Measurements from ENCODE around the gene EXOSC7. TPM values are rescaled to one million over a fixed set of nuclear protein-coding genes. Genes with fewer than 3 reads are reported as not detected.
"Not testable (repeated sequence)": the region's sequence is repeated elsewhere in the genome, so short reads cannot be mapped to it uniquely, and the experiment has no call there.

The EXOSC7 gene
- total RNA-seq, 5 donors from 2014 or later (not counting 1 experiment from before 2014, with no cell fraction given): 27.7 to 44.3 (median 42.0) TPM

DNA sequence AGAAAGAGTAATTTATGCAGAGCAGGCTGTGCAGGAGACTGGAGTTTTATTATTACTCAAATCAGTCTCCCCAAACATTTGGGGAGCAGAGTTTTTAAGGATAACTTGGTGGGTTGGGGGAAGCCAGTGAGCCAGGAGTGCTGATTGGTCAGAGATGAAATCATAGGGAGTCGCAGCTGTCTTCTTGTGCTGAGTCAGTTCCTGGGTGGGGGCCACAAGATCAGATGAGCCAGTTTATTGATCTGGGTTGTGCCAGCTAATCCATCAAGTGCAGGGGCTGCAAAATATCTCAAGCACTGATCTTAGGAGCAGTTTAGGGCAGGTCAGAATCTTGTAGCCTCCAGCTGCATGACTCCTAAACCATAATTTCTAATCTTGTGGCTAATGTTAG is 77.8 kb downstream of the EXOSC7 start:
- H3K9me3 ChIP-seq; H3K4me3 Mint-ChIP-seq; H3K27ac ChIP-seq (ENCODE audit: low read length); H3K4me1 Mint-ChIP-seq; H3K36me3 ChIP-seq (ENCODE audit: control insufficient read depth in 2 of 2, extremely low read depth in 1 of 2, insufficient read depth in 1 of 2, low read length in 1 of 2); H3K27me3 ChIP-seq (replicated peaks in 1 of 2; ENCODE audit: control insufficient read depth in 2 of 2, extremely low read depth in 1 of 2, insufficient read depth in 2 of 2, low read length in 1 of 2); H3K4me1 ChIP-seq (ENCODE audit: control insufficient read depth in 1 of 2, extremely low read depth in 1 of 2, insufficient read depth in 2 of 2, low read length in 2 of 2); H3K27ac Mint-ChIP-seq; CTCF ChIA-PET; H3K36me3 Mint-ChIP-seq; H3K9me3 Mint-ChIP-seq; ATAC-seq (replicated peaks in 1 of 4); H3K4me3 ChIP-seq (ENCODE audit: control insufficient read depth in 1 of 2, extremely low read depth in 1 of 2, low read length in 1 of 2); POLR2A ChIA-PET; DNase-seq: not testable (repeated sequence)
- peaks cover 17 to 18% of the 10 kb centered on the region in 2 donors for H3K27me3 Mint-ChIP-seq
- WGBS (ENCODE audit: insufficient coverage): no CpG with 5 or more reads among the region's 1 CpG

DNA sequence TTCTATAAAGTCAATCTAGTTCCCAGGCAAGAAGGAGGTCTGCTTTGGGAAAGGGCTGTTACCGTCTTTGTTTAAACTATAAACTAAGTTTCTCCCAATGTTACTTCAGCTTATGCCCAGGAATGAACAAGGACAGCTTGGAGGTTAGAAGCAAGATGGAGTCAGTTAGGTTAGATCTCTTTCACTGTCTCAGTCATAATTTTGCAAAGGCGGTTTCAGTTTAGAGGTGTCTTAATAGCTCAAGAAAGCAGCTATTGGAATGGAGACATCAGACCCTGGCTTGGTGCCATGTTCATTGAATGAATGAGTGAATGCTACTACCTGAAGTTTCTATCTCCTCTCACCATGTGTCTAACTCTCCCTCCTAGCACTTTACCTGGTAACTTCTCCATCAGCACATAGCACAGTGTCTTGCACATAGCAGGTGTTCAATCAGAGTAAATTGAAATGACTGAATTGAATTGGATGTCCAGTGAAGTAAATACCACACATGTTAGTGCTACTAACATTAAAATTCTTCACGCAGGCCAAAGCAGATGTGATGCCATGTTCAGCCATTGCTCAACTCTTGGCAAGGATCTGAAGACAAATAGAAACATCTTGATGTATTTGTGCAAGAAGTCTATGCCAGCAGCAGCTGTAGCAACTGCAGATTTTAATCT is 78.3 kb downstream of the EXOSC7 start:
- H3K27me3 Mint-ChIP-seq: peaks cover 14 to 17% of the 10 kb centered on the region in 2 donors
- H3K27ac Mint-ChIP-seq: no peak overlapping the region
- DNase-seq (no peak), ATAC-seq (replicated peaks in 1 of 4) (no peak)
- Histone ChIP-seq H3K27me3 (replicated peaks in 1 of 2; ENCODE audit: control insufficient read depth in 2 of 2, extremely low read depth in 1 of 2, insufficient read depth in 2 of 2, low read length in 1 of 2) (peaks cover 0 to 10% of the 10 kb centered on the region in 2 experiments), H3K9me3 (no peaks in the 10 kb centered on the region), H3K4me3 (ENCODE audit: control insufficient read depth in 1 of 2, extremely low read depth in 1 of 2, low read length in 1 of 2) (no peak overlapping the region), H3K27ac (ENCODE audit: low read length) (no peak overlapping the region), H3K36me3 (ENCODE audit: control insufficient read depth in 2 of 2, extremely low read depth in 1 of 2, insufficient read depth in 1 of 2, low read length in 1 of 2) (no peaks in the 10 kb centered on the region), H3K4me1 (ENCODE audit: control insufficient read depth in 1 of 2, extremely low read depth in 1 of 2, insufficient read depth in 2 of 2, low read length in 2 of 2) (no peaks in the 10 kb centered on the region)
- POLR2A ChIA-PET: no interaction called here
- H3K36me3 Mint-ChIP-seq: no peaks in the 10 kb centered on the region
- WGBS (ENCODE audit: insufficient coverage): no CpG with 5 or more reads among the region's 3 CpGs
- peaks cover 4 to 9% (median 6%) of the 10 kb centered on the region in 3 donors for H3K4me1 Mint-ChIP-seq
- no peak overlapping the region for H3K4me3 Mint-ChIP-seq
- CTCF ChIA-PET: no interaction called here
- no peaks in the 10 kb centered on the region for H3K9me3 Mint-ChIP-seq

DNA sequence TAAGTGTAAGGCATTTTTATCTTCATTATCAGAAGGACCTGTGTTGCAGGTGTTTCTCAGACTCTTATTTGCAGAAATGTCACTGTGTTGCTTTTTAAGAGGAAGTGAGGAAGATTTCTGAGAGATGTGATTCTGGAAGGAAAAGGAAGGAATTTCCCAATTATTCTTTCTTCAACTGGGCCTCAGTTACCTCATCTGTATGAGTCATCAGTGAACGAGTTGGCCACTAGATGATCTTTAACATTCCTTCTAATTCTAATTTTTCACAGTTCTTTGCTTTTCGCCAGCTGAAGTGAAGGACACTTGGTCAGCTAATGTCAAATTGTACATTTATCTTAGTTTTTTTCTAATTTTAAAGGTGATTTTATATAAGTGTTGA is 79.0 kb downstream of the EXOSC7 start:
- ATAC-seq (replicated peaks in 1 of 4): no peak
- Mint-ChIP-seq H3K27me3 (peaks cover 8 to 11% of the 10 kb centered on the region in 2 donors), H3K4me1 (peaks cover 4 to 9% (median 6%) of the 10 kb centered on the region in 3 donors), H3K9me3 (no peaks in the 10 kb centered on the region), H3K27ac (no peak overlapping the region), H3K36me3 (no peaks in the 10 kb centered on the region), H3K4me3 (no peak overlapping the region)
- Histone ChIP-seq H3K4me1 (ENCODE audit: control insufficient read depth in 1 of 2, extremely low read depth in 1 of 2, insufficient read depth in 2 of 2, low read length in 2 of 2) (no peaks in the 10 kb centered on the region), H3K36me3 (ENCODE audit: control insufficient read depth in 2 of 2, extremely low read depth in 1 of 2, insufficient read depth in 1 of 2, low read length in 1 of 2) (no peaks in the 10 kb centered on the region), H3K27ac (ENCODE audit: low read length) (no peak overlapping the region), H3K27me3 (replicated peaks in 1 of 2; ENCODE audit: control insufficient read depth in 2 of 2, extremely low read depth in 1 of 2, insufficient read depth in 2 of 2, low read length in 1 of 2) (peaks cover 0 to 10% of the 10 kb centered on the region in 2 experiments), H3K4me3 (ENCODE audit: control insufficient read depth in 1 of 2, extremely low read depth in 1 of 2, low read length in 1 of 2) (no peak overlapping the region), H3K9me3 (no peaks in the 10 kb centered on the region)
- no CpG with 5 or more reads among the region's 2 CpGs for WGBS (ENCODE audit: insufficient coverage)
- ChIA-PET CTCF (interaction anchor here in 1 of 2 donors (1.1 kb wide), 1 partner anchor 14 kb away, joined by 3 read pairs; no protein-coding TSS in a partner anchor), POLR2A (no interaction called here)
- no peak for DNase-seq

DNA sequence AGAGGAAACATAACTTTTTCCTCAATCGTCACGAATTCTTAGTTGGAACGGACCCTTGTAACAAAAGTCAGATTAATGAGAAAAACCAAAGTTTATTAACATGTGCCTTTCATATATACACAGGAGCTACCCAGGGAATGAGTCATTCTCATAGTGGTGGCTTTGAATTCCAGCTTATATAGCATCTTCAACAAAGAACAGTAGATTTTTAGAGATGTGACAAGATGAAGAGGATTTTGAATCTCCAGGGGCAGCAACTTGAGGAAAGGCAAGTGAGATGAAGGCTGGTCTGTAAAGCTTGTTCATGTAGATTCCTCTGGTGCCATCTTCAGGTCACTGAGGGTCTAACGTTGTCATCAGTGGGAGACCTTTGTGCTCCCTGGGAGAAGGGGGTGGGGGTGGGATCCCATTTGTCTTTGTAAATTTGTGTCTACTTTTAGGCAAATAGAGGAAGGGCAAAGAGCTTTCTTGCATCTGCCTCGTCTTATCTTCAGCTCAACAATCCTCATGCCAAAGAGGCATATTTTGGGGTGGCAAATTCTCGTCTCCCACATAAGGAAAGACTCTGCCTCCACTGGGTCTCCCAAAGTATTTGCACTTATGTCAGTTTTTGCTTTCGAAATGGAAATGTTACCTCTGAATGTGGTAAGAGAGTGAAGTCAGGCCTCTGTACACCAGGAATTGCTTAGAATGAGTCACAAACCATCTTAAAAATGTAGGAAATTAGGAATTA is 79.5 kb downstream of the EXOSC7 start:
- Mint-ChIP-seq H3K27ac (no peak overlapping the region), H3K36me3 (no peaks in the 10 kb centered on the region), H3K4me3 (no peak overlapping the region), H3K9me3 (no peaks in the 10 kb centered on the region), H3K4me1 (peaks cover 4 to 9% (median 6%) of the 10 kb centered on the region in 3 donors), H3K27me3 (peaks cover 7 to 8% of the 10 kb centered on the region in 2 donors)
- Histone ChIP-seq H3K27ac (ENCODE audit: low read length) (no peak overlapping the region), H3K27me3 (replicated peaks in 1 of 2; ENCODE audit: control insufficient read depth in 2 of 2, extremely low read depth in 1 of 2, insufficient read depth in 2 of 2, low read length in 1 of 2) (peaks cover 0 to 10% of the 10 kb centered on the region in 2 experiments), H3K4me1 (ENCODE audit: control insufficient read depth in 1 of 2, extremely low read depth in 1 of 2, insufficient read depth in 2 of 2, low read length in 2 of 2) (no peaks in the 10 kb centered on the region), H3K4me3 (ENCODE audit: control insufficient read depth in 1 of 2, extremely low read depth in 1 of 2, low read length in 1 of 2) (no peak overlapping the region), H3K9me3 (no peaks in the 10 kb centered on the region), H3K36me3 (ENCODE audit: control insufficient read depth in 2 of 2, extremely low read depth in 1 of 2, insufficient read depth in 1 of 2, low read length in 1 of 2) (no peaks in the 10 kb centered on the region)
- ATAC-seq (replicated peaks in 1 of 4) (no peak), DNase-seq (peak in 1 of 35 experiments; percentile 30)
- ChIA-PET CTCF (interaction anchor here in 1 of 2 donors (1.1 kb wide), 1 partner anchor 14 kb away, joined by 3 read pairs; no protein-coding TSS in a partner anchor), POLR2A (no interaction called here)
- no CpG with 5 or more reads among the region's 7 CpGs for WGBS (ENCODE audit: insufficient coverage)

DNA sequence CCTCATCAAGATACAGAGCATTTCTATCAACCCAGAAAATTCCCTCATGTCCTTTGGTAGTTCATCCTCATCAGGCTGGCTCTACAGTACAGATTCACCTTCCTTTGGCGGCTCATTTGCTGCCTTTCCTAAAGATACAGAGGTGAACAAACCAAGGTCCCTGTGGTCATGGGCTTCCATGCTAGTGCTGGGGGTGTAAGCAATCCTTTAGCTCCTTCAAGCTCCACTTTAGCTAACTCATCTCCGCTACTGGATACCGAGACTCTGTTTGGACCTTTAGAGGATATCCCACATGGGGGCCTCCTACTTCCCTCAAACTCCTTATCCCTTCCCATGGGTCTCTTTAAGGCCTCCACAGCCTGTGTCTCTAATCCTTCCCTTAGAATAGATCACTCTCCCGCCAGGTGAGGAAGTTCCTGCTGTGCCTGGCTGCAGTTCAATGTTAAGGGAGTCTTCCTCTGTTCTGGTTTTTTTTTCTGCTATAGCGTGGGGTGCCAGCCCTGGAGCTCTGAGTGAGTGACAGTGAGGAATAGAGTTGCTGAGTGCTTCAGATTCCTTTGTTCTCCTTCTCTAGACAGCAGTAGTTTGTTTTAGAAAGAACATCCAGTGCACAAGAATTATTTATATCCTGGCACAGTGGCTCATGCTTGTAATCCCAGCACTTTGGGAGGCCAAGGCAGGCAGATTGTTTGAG is 80.7 kb downstream of the EXOSC7 start:
- ATAC-seq (replicated peaks in 1 of 4): no peak
- H3K27ac ChIP-seq (ENCODE audit: low read length): no peak overlapping the region

DNA sequence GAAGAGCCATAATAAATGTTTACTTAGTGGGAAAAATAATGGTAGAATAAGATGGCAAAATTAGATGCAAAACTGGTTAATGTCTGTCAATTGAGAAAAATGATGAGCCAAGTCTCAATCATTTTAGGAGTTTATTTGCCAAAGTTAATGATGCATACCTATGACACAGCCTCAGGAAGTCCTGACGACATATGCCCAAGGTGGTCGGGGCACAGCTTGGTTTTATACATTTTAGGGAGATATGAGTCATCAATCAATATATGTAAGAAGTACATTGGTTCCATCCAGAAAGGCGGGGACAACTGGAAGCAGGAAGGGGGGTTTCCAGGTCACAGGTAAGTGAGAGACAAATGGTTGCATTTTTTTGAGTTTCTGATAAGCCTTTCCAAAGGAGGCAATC is 81.5 kb downstream of the EXOSC7 start:
- no peak for DNase-seq
- Histone ChIP-seq H3K4me1 (ENCODE audit: control insufficient read depth in 1 of 2, extremely low read depth in 1 of 2, insufficient read depth in 2 of 2, low read length in 2 of 2) (no peaks in the 10 kb centered on the region), H3K4me3 (ENCODE audit: control insufficient read depth in 1 of 2, extremely low read depth in 1 of 2, low read length in 1 of 2) (no peak overlapping the region), H3K27me3 (replicated peaks in 1 of 2; ENCODE audit: control insufficient read depth in 2 of 2, extremely low read depth in 1 of 2, insufficient read depth in 2 of 2, low read length in 1 of 2) (peaks cover 0 to 2% of the 10 kb centered on the region in 2 experiments), H3K36me3 (ENCODE audit: control insufficient read depth in 2 of 2, extremely low read depth in 1 of 2, insufficient read depth in 1 of 2, low read length in 1 of 2) (no peaks in the 10 kb centered on the region), H3K9me3 (no peaks in the 10 kb centered on the region), H3K27ac (ENCODE audit: low read length) (no peak overlapping the region)
- Mint-ChIP-seq H3K4me3 (no peak overlapping the region), H3K27me3 (peaks cover 6 to 7% of the 10 kb centered on the region in 2 donors), H3K4me1 (peaks cover 4 to 9% (median 6%) of the 10 kb centered on the region in 3 donors), H3K9me3 (no peaks in the 10 kb centered on the region), H3K36me3 (no peaks in the 10 kb centered on the region), H3K27ac (no peak overlapping the region)
- POLR2A ChIA-PET: no interaction called here
- no CpG with 5 or more reads among the region's 3 CpGs for WGBS (ENCODE audit: insufficient coverage)
- CTCF ChIA-PET: no interaction called here
- no peak for ATAC-seq (replicated peaks in 1 of 4)

More for the DNA sequence above, 80.7 kb downstream of the EXOSC7 start:
- Mint-ChIP-seq H3K4me1 (peaks cover 4 to 9% (median 6%) of the 10 kb centered on the region in 3 donors), H3K27me3 (peaks cover 6 to 7% of the 10 kb centered on the region in 2 donors), H3K36me3 (no peaks in the 10 kb centered on the region), H3K9me3 (no peaks in the 10 kb centered on the region), H3K4me3 (no peak overlapping the region), H3K27ac (no peak overlapping the region)
- 100% methylated on average over 1 of the region's 5 CpGs for WGBS (ENCODE audit: insufficient coverage)
- ChIA-PET POLR2A (interaction anchor here in 1 of 2 donors (0.6 kb wide), 1 partner anchor 593 kb away, joined by 7 read pairs; no protein-coding TSS in a partner anchor), CTCF (no interaction called here)
- Histone ChIP-seq H3K27me3 (replicated peaks in 1 of 2; ENCODE audit: control insufficient read depth in 2 of 2, extremely low read depth in 1 of 2, insufficient read depth in 2 of 2, low read length in 1 of 2) (peaks cover 0 to 5% of the 10 kb centered on the region in 2 experiments), H3K36me3 (ENCODE audit: control insufficient read depth in 2 of 2, extremely low read depth in 1 of 2, insufficient read depth in 1 of 2, low read length in 1 of 2) (no peaks in the 10 kb centered on the region), H3K4me1 (ENCODE audit: control insufficient read depth in 1 of 2, extremely low read depth in 1 of 2, insufficient read depth in 2 of 2, low read length in 2 of 2) (no peaks in the 10 kb centered on the region), H3K4me3 (ENCODE audit: control insufficient read depth in 1 of 2, extremely low read depth in 1 of 2, low read length in 1 of 2) (no peak overlapping the region), H3K9me3 (no peaks in the 10 kb centered on the region)
- DNase-seq: no peak

Measured in T-cell (primary cell).